ENCODE measurements around the gene DCHS1.

DCHS1 gene

GRCh38 chr11:6578134-6578533, 77.5 kb downstream of the DCHS1 start:
- H3K79me2 ChIP-seq (ENCODE audit: insufficient read depth, low read depth) = no peaks in the 10 kb centered on the region
- H3K36me3 ChIP-seq (ENCODE audit: insufficient read depth) = no peaks in the 10 kb centered on the region
- TF ChIP-seq CTCF (conservative IDR thresholded peaks at IDR 0.05; ENCODE audit: low read depth, low read length) = no peak
- H3K9ac ChIP-seq = no peak overlapping the region
- H4K20me1 ChIP-seq (ENCODE audit: insufficient read depth) = no peaks in the 10 kb centered on the region
- no peak overlapping the region for H3K4me2 ChIP-seq
- H3K27ac ChIP-seq = no peak overlapping the region
- H3K27me3 ChIP-seq (ENCODE audit: insufficient read depth, low read depth) = no peaks in the 10 kb centered on the region
- H2AFZ ChIP-seq (ENCODE audit: low read depth) = no peak overlapping the region
- H3K4me1 ChIP-seq (ENCODE audit: low read depth, poor library complexity, severe bottlenecking) = peaks cover 4% of the 10 kb centered on the region
- H3K4me3 ChIP-seq (IDR thresholded peaks at IDR 0.05; ENCODE audit: insufficient read depth, low read depth, low read length) = no peak overlapping the region

DNA sequence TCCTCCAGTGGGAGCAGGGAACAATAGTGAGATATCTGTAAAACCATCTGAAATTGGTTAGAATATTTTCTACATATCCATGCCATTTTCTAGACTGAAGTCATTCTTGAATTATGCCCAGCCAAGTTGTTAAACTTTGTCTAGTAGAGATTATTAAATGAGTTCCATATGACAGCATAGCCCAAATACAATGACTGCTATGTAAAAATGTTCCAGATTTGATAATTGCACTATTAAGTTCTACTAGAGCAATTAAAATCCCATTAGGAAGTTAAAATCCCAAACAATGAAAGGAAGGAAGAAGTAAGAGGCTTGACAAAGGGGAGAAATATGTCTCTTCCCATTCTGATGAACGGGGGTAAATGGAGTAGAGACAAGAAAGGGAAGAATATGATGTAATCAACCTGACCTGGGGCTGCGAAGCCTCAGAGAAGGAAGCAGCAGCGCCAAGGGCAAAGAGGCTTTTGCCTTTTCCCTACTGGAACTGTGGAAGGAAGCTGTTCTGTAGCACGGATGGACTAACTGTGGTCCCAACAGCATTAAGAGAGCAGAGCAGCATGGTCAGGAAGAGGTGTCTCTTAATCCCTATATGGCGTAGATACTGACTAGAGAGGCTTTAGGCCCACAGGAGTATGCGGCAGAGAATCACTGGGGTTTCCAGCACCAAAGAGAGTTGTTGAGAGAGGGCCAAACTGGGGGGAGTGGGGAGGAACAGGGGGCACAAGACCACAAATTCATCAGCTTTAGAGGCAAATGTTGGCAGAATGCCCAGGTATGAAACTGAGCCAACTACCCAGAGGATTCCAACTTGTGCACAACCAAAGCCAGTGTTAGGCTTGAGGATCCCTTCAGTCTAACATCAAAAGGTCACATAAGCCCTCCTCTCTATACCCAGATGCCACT, 78.9 kb downstream of the DCHS1 start:
- no peak overlapping the region for H2AFZ ChIP-seq (ENCODE audit: low read depth)
- H3K4me2 ChIP-seq = no peak overlapping the region
- no peak overlapping the region for H3K27ac ChIP-seq
- H3K27me3 ChIP-seq (ENCODE audit: insufficient read depth, low read depth) = no peaks in the 10 kb centered on the region
- H3K4me3 ChIP-seq (IDR thresholded peaks at IDR 0.05; ENCODE audit: insufficient read depth, low read depth, low read length) = no peak overlapping the region
- H4K20me1 ChIP-seq (ENCODE audit: insufficient read depth) = no peaks in the 10 kb centered on the region
- H3K79me2 ChIP-seq (ENCODE audit: insufficient read depth, low read depth) = no peaks in the 10 kb centered on the region
- no peak overlapping the region for H3K9ac ChIP-seq
- no peaks in the 10 kb centered on the region for H3K36me3 ChIP-seq (ENCODE audit: insufficient read depth)
- H3K4me1 ChIP-seq (ENCODE audit: low read depth, poor library complexity, severe bottlenecking) = peaks cover 4% of the 10 kb centered on the region
- no peak for TF ChIP-seq CTCF (conservative IDR thresholded peaks at IDR 0.05; ENCODE audit: low read depth, low read length)

DNA sequence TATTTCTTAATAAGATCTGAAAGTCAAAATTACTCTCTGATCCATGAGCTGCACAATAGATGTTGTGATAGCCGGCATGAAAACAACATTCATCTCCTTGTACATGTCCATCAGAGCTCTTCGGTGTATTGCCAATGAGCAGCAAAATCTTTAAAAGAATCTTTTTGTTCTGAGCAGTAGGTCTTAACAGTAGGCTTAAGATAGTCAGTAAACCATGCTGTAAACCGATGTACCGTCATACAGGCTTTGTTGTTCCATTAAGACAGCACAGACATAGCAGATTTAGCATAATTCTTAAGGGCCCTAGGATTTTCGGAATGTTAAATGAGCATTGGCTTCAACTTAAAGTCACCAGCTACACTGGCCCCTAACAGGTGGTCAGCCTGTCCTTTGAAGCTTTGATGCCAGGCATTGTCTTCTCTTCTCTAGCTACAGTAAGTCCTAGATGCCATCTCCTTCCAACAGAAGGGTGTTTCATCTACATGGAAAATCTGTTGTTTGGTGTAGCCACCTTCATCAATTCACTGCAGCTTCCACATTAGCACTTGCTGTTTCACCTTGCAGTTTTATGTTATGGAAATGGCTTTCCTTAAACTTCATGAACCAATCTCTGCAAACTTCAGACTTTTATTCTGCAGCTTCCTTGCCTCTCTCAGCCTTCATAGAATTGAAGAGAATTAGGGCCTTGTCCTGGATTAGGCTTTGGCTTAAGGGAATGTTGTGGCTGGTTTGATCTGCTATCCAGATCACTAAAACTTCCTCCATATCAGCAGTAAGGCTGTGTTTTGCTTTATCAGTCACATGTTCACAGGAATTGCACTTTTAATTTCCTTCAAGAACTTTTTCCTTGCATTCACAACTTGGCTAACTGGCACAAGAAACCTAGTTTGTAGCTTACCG, 80.5 kb downstream of the DCHS1 start:
- H3K36me3 ChIP-seq (ENCODE audit: insufficient read depth) = no peaks in the 10 kb centered on the region
- H3K4me2 ChIP-seq = no peak overlapping the region
- no peak overlapping the region for H2AFZ ChIP-seq (ENCODE audit: low read depth)
- no peak overlapping the region for H3K27ac ChIP-seq
- peaks cover 4% of the 10 kb centered on the region for H3K4me1 ChIP-seq (ENCODE audit: low read depth, poor library complexity, severe bottlenecking)
- H3K9ac ChIP-seq = no peak overlapping the region
- no peaks in the 10 kb centered on the region for H3K79me2 ChIP-seq (ENCODE audit: insufficient read depth, low read depth)
- H3K4me3 ChIP-seq (IDR thresholded peaks at IDR 0.05; ENCODE audit: insufficient read depth, low read depth, low read length) = no peak overlapping the region
- TF ChIP-seq CTCF (conservative IDR thresholded peaks at IDR 0.05; ENCODE audit: low read depth, low read length) = no peak
- no peaks in the 10 kb centered on the region for H3K27me3 ChIP-seq (ENCODE audit: insufficient read depth, low read depth)
- H4K20me1 ChIP-seq (ENCODE audit: insufficient read depth) = no peaks in the 10 kb centered on the region

GRCh38 chr11:6572215-6572614, 83.4 kb downstream of the DCHS1 start:
- Histone ChIP-seq H3K79me2 (ENCODE audit: insufficient read depth, low read depth) (no peaks in the 10 kb centered on the region), H3K4me1 (ENCODE audit: low read depth, poor library complexity, severe bottlenecking) (peaks cover 6% of the 10 kb centered on the region), H3K27ac (no peak overlapping the region), H4K20me1 (ENCODE audit: insufficient read depth) (no peaks in the 10 kb centered on the region), H3K9ac (no peak overlapping the region), H3K4me3 (IDR thresholded peaks at IDR 0.05; ENCODE audit: insufficient read depth, low read depth, low read length) (no peak overlapping the region), H2AFZ (ENCODE audit: low read depth) (no peak overlapping the region), H3K36me3 (ENCODE audit: insufficient read depth) (no peaks in the 10 kb centered on the region), H3K4me2 (no peak overlapping the region), H3K27me3 (ENCODE audit: insufficient read depth, low read depth) (no peaks in the 10 kb centered on the region)
- TF ChIP-seq CTCF (conservative IDR thresholded peaks at IDR 0.05; ENCODE audit: low read depth, low read length) = no peak

All from KMS-11 (cell line).